Right hindlimb (tissue), 1 donor: ENCODE data around the gene BLCAP.
"Not testable (repeated sequence)": the region's sequence is repeated elsewhere in the genome, so short reads cannot be mapped to it uniquely, and the experiment has no call there.

Source experiments
- DNase-seq: peaks from one replicate; pipeline ENCODE4 v3.0.0-alpha.2; 2018

BLCAP gene

DNA sequence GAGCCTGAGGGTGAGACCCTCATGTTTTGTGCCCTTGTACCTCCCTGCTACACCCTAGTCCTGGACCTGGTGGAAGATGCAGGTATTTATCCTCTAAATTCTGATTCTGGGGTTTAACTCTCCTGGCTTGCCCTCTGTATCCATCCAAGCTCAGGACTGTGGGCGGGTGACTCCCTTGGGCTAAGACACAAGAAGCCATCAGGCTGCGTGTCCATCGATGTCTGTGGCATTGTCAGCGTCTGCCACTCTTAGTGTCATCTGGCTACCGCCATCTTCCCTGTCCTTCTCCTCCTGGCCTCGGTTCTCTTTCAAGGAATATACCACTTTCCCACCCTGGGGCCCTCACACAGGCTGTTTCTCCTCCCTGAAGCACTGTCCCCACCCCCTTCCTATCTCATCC lies 28.9 kb upstream of the BLCAP start:
- DNase-seq = no peak

DNA sequence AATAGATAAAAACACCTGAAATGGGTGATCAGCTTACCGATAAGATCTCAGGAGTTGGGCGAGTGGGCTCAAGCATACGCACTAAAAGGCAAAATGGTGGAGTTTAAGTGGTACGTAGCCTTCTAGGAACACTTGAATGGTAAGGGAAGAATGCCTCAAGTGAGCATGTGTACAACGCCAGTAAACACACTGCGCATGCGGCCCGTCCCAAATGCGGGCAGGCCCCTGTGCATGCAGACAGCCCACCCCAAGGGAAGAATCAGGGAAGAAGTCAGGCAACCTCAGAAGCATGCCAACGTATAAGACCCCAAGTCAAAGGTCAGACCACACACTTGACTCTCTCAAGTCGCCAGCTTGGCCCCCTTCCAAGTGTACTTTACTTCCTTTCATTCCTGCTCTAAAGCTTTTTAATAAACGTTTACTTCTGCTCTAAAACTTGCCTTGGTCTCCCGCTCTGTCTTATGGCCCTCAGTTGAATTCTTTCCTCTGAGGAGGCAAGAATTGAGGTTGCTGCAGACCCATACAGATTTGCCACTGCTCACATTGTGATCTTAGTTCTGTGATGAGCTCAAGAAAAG lies 27.1 kb upstream of the BLCAP start:
- not testable (repeated sequence) for DNase-seq

DNA sequence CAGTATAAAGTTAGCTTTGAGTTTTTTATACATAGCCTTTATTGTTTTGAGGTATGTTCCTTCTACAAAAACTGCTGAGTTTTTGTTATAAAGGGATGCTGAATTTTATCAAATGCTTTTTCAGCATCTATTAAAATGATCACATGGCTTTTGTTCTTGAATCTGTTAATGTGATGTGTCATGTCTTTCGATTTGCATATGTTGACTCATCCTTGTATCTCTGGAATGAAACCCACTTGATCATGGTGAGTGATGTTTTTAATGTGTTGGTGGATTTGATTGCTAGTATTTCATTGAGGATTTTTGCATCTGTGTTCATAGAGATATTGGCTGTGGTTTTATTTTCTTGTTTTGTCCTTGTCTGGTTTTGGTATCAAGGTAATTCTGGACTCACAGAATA lies 24.7 kb upstream of the BLCAP start:
- DNase-seq = no peak

DNA sequence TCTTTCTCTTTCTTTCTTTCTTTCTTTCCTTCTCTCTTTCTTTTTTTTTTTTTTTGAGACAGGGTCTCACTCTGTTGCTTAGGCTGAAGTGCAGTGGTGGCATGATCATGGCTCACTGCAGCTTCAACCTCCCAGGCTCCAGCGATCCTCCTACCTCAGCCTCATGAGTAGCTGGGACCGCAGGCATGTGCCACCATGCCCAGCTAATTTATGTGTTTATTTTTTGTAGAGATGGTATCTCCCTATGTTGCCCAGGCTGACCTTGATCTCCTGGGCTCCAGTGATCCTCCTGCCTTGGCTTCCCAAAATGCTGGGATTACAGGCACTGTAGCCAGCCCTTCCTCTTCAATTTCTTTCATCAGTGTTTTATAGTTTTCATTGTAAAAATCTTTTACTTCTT lies 24.0 kb upstream of the BLCAP start:
- not testable (repeated sequence) for DNase-seq

DNA sequence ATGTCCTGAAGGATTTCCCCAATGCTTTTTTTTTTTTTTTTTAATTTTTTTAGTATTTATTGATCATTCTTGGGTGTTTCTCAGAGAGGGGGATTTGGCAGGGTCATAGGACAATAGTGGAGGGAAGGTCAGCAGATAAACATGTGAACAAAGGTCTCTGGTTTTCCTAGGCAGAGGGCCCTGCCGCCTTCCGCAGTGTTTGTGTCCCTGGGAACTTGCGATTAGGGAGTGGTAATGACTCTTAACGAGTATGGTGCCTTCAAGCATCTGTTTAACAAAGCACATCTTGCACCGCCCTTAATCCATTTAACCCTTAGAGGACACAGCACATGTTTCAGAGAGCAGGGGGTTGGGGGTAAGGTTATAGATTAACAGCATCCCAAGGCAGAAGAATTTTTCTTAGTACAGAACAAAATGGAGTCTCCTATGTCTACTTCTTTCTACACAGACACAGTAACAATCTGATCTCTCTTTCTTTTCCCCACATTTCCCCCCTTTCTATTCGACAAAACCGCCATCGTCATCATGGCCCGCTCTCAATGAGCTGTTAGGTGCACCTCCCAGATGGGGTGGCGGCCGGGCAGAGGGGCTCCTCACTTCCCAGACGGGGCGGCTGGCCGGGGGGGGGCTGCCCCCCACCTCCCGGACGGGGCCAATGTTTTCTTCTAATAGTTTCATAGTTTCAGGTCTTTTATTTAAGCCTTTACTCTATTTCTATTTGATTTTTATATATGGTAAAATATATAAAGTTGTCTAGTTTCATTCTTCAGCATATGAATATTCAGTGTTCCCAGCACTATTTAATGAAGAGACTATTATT lies 22.6 kb upstream of the BLCAP start:
- DNase-seq = not testable (repeated sequence)

DNA sequence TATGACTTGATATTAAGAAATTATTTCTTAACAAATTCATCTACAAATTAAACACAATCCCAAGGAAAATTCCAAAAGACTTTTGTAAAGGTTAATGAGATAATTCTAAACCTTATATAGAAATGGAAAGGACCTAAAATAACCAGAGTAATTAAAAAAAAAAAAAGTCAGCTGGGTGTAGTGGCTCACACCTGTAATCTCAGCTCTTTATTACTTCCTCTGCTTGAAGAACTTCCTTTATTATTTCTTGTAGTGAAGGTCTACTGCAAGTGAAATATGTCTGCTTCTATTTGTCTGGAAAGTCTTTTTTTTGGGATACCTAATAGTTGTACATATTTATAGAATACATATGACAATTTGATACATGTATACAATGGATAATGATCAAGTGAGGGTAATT lies 20.2 kb upstream of the BLCAP start:
- DNase-seq = no peak

DNA sequence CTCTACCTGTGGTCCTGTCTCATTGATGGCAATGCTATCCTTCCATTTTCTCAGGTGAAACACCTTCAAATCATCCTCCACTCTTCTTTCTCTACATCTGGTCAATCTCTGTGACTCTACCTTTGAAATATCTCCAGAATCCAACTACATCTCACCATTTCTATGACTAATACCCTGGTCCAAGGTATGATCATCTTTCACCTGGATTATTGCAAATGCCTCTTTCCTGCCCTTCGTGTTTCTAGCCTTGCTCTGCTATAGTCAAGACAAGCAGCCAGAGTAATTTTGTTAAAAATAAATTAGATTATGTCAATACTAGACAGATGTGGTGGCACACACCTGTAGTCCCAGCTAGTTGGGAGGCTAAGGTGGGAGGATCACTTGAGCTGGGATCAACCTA lies 17.8 kb upstream of the BLCAP start:
- no peak for DNase-seq

DNA sequence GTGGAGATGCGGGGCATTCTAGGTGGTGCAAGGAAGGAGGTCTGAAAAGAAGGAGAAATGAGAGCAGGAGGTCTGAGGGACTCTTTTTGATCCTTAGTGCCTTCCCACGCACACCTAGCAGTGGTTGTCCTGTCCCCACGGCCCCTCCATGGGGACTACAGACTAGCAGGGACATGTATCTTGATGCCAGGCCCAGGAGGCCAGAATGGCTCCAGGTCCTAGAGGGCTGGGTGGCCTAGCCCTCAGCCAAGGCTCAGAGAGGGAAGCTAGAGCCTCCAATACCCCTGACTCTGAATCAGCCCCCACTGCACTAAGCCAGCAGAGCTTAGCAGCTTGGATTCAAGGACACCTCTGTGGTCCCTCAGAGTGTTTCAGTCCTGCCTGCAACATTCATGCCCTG lies 16.7 kb upstream of the BLCAP start:
- no peak for DNase-seq

DNA sequence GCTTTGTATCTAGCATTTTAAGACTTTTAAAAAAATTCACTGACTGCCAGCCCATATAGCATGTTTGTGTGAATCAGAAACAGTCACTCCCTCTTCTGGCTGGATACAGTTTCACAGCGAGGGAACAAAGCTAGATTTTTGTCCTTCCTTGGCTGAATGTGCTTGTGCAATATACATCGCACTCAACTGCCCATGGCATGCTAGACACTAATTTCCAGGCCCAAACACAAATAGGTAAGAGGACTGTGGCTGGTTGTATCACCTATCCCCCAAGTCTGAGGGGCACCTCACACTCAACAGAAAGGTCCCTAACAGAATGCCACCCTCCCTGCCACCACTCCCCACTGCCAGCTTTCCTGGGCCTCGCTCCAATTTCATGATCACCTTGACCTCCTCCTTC lies 16.2 kb upstream of the BLCAP start:
- DNase-seq = no peak

DNA sequence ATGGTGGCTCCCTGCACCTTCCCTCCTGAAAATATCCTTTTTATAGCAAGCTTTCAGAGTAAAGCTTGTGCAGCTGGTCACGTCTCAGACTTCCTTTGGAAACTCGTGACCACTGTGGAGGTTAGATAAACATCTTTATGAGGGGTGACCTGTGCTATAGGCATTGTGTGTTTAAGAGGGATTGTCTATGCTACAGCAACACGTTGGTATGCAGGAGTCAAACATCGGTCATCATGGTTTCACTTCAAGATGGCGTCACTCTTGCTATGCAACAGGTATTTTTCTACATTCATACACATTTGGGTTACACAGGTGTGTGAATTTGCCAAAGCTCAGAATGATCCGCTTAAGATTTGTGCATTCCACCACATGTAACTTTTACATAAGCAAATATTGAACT lies 14.6 kb upstream of the BLCAP start:
- no peak for DNase-seq

DNA sequence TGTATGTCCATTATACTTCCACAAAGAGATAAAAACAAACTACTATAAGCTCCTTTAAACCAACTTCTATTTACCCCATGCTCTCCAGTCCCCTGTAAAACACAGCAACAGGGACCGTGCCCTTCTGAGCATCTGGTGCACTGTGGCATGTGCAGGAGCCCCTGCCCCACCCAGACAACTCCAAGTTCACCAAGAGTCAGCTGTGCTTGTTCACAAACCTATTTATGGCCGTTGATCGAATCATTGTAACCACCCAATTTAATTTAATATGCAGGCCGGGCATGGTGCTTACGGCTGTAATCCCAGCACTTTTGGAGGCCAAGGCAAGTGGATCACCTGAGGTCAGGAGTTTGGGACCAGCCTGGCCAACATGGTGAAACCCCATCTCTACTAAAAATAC lies 13.7 kb upstream of the BLCAP start:
- no peak for DNase-seq

DNA sequence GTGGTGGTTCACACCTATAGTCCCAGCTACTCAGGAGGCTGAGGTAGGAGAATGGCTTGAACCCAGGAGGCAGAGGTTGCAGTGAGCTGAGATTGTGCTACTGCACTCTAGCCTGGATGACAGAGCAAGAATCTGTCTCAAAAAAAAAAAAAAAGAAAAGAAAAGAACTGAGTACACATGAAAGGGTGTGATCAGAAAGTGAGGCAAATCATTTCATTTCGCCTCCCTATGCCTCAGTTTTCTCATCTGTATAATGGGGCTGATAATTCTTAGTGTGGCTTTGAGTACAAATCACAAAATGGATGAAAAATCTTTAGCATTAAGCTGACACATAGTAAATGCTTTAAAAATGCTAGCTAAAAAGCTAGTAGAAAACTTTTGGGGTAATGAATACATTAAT lies 13.2 kb upstream of the BLCAP start:
- not testable (repeated sequence) for DNase-seq

DNA sequence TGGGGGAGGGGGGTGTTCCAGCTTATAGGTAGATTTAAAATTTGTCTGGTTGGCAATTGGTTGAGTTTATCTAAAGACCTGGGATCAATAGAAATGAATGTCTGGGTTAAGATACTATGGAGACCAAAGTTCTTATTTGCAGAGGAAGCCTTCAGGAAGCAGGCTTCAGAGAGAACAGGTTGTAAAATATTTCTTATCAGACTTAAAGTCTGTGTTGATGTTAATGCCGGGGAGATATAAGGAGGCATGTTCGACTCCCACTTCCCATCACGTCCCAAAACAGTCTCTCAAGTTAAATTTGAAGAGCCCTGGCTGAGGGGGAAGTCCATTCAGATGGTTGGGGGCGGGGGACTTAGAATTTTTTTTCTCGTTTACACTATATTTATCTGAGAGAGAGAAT lies 12.3 kb upstream of the BLCAP start:
- DNase-seq = no peak

DNA sequence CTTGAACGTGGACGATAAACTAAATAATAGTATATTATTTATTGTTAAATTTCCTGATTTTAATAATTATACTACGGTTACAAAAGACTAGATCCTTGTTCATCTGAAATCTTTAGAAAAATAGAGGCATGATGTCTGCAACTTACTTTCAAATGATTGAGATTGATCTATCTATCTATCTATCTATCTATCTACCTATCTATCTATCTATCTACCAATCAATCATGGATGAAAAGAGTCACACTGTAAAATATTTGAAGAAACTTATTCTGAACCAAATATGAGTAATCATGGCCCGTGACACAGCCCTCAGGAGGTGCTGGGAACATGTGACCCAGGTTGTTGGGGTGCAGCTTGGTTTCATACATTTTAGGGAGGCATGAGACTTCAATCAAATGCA lies 11.7 kb upstream of the BLCAP start:
- no peak for DNase-seq

DNA sequence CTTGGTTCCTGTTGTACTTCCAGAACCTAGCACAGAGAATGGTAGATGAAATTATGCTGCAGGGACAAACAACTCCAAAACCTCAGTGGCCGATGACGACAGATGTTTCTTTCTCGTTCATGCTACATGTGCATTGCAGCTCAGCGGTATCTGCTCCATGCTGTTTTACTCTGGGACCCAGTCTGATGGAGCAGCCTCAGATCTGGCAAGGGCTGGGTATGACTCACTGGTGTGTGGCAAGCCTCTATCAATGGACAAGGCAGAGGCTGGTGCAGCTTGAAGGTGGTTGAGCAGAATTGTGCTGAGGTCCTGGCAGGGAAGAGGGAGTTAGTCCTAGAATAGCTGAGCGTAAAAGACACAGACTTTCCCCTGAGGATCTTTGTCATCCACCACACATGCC lies 10.3 kb upstream of the BLCAP start:
- DNase-seq = no peak

DNA sequence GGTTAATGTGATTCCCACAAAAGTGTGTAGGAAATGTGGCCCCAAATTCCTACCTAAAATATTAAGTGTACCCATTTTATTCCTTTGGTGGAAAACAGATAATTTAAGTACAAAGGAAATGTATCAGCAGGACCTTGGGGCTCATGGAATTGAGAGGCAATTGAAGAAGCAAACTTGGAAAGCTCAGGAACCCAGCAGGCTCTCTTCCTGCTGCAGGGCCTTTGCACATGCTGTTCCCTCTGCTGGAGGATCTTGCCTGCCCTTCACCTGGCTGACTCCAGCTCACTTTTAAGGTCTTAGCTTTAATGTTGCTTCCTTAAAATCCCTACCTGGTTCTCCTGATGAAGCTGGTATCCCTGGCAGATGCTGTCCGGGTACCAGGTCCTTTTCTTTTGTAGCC lies 9.8 kb upstream of the BLCAP start:
- no peak for DNase-seq

DNA sequence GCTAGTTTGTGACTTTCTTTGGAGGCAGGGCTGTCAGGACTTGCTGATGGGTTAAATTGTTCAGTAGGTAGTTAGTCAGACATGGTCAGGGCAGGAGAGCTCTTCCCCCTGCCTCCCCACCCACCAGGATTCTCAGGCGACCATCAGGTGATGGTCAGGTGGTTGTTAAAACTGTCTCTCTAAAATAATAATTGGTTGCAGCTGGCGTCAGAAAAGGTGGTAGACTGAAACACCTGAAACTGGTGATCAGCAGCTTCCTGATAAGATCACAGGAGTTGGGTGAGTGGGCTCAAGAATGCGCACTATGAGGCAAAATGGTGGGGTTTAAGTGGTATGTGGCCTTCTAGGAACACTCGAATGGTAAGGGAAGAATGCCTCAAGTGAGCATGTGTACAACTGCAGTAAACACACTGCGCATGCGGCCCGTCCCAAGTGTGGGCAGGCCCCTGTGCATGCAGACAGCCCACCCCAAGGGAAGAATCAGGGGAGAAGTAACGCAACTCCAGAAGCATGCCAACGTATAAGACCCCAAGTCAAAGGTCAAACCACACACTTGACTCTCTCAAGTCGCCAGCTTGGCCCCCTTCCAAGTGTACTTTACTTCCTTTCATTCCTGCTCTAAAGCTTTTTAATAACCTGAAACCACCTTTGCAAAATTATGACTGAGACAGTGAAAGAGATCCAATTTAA lies 7.9 kb upstream of the BLCAP start:
- DNase-seq = no peak

DNA sequence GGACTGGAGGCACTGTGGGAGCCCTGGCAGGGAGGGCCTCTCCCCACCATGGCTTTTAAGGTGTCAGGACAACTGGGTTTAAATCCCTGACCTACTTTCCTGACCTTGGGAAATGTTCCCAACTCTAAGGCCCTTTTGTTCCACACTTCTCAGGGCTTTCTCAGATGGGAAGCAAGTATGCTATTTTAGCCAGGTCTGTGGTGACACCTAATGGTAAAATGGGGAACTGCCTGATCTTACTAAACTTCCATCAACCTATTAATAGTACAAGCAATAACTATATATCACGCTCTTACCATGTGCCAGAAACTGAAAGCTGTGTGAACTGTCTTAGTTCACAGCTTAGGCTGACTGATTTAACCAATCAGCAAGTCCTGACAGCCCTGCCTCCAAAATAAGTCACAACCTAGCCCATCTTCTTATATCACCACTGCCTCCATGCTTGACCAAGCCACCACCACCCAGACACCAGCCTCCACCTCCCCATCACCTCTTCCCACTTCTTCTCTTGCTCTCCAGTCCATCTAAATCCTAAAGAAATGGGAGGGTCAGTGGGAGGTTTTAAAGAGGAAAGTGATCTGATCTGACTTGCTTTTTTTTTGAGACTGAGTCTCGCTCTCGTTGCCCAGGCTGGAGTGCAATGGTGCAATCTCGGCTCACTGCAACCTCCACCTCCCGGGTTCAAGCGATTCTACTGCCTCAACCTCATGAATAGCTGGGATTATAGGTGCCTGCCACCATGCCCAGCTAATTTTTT lies 6.9 kb upstream of the BLCAP start:
- DNase-seq = peak; percentile 58

DNA sequence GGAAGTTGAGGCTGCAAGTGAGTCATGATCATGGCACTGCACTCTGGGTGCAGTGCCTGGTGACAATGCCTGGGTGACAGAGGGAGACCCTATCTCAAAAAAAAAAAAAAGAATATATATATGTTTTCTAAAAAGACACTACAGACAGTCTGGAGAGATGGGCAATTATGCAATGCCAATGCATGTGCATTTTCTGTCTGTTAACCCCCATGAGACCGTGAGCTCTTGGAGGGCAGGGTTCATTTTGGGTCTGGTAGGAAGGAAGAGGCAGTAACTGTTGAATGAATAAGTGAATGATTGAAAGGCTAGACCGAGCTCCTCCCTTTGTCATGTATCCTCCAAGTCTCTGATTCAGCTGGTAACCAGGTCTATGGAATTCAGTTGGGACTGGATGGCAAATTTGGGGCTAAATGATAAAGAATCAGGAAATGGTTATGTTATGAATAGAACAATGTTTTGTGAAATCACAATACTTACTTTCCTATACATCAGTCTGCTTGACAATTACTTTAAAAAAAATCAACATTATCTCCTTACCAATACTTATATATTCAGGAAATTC lies 5.6 kb upstream of the BLCAP start:
- DNase-seq = no peak

DNA sequence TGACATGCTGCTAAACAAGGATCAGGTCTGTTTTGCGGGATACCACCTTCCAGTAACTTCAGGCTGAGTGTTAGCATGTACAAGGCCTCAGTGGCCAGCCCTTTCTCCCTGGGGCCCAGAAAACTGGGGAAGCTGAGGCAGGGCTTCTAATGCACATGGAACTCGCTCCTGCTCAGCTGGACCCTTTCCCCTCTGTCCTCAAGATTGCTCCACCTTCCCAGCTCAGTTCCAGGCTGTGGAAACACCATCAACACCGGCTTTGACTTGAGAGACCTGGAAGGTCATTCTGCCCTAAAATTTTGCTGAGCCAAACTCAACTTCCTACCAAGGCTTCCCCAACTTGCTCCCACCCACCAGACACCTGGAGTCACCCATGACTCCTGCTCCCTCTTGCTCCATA lies 4.2 kb upstream of the BLCAP start:
- DNase-seq = no peak

DNA sequence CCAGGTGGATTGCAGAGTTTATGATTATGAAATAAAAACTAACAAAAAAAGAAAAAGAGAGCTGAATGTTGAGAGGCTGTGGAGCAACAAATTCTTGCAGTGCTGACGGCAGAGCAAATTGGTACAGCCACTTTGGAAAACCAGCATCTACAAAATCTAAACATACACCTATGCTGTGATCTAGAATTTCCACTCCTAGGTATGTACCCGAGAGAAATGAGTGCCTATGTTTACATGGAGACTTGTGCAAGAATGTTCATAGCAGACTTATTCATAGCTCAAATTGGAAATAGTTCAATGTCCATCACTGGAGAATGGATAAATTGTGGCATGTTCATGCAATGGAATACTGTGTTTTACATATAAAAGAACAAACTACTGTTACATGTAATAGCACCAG lies 3.0 kb upstream of the BLCAP start:
- no peak for DNase-seq

DNA sequence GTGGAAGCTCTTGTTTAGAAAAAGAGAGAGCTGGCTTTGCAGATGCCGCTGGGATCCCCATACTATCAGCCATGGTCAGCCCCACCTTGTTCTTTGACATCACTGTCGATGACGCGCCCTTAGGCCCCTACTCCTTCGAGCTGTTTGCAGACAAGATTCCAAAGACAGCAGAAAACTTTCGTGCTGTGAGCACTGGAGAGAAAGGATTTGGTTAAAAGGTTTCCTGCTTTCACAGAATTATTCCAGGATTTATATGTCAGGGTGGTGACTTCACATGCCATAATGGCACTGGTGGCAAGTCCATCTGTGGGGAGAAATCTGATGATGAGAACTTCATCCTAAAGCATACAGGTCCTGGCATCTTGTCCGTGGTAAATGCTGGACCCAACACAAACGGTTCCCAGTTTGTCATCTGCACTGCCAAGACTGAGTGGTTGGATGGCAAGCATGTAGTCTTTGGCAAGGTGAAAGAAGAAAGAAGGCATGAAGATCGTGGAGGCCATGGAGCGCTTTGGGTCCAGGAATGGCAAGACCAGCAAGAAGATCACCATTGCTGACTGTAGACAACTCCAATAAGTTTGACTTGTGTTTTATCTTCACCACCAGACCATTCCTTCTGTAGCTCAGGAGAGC lies 2.4 kb upstream of the BLCAP start:
- DNase-seq = no peak
